HG02973 (cell line): Measurements from ENCODE around the gene BRK1.
"Not testable (repeated sequence)": the region's sequence is repeated elsewhere in the genome, so short reads cannot be mapped to it uniquely, and the experiment has no call there.

Experiments
- ATAC-seq: cut with Tn5 transposase; IDR thresholded peaks from one replicate; pipeline ENCODE4 v1.9.1; 2021; ENCODE audit warnings: moderate library complexity; ENCODE audit not compliant: unreplicated experiment

The BRK1 gene

DNA sequence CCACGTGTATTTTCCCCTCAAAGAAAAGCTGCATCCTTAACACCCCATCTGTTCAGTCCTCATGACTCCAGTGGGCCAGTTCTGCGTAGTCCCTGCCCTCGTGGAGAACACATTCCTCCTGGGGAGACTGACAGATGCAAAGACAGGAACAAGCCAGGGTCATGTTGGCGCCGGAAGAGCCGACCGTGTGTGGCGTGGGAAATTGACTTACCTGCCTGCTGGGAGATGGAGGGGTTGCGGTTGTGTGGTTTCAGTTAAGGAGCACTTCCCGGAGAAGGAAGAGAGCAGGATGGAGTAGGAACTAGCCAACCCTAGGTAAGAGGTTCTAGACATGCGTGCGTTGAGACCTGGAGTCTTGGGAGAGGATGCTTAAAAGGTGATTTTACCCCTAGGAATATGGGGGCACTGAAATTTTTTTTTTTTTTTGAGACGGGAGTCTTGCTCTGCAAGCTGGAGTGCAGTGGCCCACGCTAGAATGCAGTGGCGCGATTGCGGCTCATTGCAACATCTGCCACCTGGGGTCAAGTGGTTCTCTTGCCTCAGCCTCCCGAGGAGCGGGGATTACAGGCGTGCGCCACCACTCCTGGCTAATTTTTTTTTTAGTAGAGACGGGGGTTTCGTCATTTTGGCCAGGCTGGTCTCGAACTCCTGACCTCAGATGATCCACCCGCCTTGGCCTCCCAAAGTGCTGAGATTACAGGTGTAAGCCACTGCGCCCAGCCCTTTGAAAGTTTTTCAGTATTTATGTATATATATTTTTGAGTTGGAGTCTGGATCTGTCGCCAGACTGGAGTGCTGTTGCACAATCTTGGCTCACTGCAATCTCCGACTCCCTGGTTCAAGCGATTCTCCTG lies 27.5 kb downstream of the BRK1 start:
- ATAC-seq: no peak

DNA sequence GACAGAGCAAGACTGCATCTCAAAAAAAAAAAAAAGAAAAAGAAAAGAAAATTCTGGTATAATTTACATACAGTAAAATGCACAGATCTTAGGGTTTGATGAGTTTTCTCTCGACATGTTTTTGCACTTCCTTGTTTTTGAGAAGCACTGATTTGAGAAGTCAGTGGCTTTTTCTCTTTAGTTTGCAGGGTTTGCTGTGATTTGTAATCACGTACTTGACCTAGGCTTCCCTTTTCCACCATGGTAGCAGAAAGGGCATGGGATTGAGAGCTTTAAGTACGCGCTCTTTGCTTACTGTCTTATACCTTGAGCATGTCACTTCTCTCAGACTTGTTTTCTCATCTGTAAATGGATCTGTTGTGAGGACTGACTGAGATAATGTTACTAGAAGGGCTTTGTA lies 30.2 kb downstream of the BRK1 start:
- ATAC-seq: no peak

DNA sequence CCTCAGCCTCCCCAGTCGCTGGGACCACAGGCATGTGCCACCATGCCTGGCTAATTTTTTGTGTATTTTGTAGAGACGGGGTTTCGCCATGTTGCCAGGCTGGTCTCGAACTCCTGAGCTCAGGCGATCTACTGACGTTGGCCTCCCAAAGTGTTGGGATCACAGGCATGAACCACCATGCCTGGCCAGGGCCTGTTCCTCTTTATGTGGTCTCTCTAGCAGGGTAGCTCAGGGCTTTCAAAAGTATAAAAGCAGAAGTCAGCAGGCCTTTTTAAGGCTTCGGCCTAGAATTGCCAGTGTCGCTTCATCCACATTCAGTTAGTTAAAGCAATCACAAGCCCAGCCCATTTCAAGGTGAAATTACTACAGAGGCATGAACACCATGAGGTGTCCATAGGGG lies 33.8 kb downstream of the BRK1 start:
- ATAC-seq: no peak

DNA sequence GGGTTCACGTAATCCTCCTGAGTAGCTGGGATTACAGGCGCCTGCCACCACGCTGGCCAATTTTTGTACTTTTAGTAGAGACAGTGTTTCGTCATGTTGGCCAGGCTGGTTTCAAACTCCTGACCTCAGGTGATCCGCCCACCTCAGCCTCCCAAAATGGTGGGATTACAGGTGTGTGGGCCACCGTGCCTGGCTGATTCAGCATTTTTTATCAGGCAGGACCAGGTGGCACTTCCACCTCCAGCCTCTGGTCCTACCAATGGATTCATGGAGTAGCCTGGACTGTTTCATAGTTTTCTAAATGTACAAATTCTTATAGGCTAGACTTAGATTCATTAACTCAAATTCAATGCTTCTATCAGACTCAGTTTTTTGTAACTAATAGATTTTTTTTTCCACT lies 35.5 kb downstream of the BRK1 start:
- no peak for ATAC-seq

DNA sequence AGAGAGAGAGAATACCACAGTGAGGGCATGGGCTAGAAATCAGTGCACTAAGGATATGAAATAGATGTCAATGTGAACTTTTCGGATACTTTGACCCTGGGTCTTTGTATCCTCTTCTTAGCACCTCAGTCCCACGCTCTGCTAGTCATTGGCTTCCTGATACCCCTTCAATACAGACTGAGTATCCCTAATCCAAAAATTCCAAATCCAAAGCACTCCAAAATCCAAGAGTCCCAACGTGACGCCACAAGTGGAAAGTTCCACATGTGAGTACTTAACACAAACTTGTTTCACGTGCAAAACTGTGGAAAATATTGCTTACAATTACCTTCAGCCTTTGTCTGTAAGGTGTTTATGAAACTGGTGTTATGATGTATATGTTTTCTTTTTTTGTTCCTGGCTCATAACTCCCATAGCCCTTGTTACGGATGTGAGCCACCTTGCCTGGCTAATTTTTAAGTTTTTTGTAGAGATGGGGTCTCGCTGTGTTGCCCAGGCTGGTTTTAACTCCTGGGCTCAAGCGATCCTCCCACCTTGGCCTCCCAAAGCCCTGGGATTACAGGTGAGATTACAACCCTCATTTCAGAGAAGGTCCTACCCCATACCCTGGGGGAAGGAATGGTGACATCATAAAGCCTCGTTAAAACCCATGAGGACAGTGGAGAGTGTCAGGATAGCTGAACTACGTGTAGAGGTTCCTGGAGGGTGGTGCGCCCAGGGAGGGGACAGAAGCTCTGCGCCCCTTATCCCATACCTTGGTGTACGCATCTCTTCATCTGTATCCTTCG lies 39.1 kb downstream of the BRK1 start:
- no peak for ATAC-seq

DNA sequence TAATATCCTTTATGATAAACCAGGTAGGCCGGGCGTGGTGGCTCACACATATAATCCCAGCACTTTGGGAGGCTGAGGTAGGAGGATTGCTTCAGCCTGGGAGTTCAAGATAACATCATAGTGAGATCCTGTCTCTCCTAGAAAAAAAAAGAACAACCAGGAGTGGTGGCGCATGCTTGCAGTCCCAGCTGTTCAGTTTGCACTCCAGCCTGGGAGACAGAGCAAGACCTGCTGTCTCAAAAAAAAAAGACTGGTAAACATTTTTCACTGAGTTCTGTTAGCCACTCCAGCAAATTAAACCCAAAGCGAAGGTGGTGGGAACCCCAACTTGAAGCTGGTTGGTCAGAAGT lies 39.6 kb downstream of the BRK1 start:
- ATAC-seq: no peak

DNA sequence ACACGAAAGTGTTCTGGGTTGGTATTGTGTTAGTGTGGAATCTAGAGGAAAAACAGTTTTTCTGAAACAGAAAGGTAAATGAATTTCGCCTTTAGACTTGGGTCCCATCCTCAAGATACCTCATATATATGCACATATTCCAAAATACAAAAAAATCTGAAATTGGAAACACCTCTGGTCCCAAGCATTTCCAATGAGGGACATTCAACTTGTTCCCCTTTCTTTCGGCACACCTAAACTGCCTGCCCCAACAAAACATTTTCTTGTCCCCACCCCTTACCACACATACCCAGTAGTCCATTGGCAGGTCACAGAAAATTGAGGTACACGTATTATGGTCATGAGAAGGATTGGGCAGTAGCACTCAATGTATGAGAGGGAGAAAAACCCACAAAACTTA lies 40.2 kb downstream of the BRK1 start:
- ATAC-seq: no peak

DNA sequence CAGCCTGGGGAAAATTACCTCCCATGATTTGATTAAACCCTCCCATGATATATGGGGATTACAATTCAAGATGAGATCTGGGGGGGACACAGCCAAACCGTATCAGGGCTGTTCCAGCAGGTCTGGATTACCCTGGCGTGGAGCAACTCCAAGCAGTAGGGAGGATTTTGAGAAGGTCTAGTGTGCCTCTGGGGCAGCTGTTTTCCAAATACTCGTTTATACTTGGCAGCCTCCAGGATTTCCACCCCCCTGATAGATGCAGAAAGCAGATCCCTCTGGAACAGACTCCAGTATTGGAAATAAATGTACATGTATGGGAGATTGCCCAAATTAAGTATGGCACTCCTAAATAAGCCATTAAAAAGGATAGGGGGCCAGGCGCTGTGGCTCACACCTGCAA lies 41.6 kb downstream of the BRK1 start:
- ATAC-seq: no peak

DNA sequence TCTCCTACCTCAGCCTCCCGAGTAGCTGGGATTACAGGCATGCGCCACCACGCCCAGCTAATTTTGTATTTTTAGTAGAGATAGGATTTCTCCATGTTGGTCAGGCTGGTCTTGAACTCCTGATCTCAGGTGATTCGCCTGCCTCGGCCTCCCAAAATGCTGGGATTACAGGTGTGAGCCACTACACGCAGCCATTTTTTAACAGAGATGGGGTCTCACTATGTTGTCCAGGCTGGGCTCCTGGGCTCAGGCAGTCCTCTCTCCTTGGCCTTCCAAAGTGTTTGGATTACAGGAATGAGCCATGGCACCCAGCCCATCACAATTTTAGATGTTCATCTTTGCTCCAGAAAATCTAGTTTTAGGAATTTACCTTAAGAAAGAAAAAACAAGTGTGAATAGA lies 43.1 kb downstream of the BRK1 start:
- ATAC-seq: not testable (repeated sequence)

DNA sequence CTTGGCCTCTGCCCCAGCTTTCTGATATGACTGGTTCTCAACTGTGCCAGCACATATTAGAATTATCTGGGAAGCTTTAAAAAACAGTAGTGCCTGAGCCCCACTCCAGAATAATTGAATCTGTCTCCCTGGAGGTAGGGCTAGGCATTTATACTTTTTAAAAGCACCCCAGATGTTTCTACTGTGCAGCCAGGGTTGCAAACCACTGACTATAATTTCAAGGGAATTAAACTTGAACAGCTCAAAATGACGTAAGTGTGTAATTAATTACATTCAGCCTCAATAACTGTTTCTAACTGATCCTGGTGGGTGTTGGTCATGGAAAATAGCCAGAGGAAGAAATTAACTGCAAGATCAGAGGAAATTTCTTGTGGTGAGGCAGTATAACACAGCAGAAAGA lies 44.9 kb downstream of the BRK1 start:
- no peak for ATAC-seq

DNA sequence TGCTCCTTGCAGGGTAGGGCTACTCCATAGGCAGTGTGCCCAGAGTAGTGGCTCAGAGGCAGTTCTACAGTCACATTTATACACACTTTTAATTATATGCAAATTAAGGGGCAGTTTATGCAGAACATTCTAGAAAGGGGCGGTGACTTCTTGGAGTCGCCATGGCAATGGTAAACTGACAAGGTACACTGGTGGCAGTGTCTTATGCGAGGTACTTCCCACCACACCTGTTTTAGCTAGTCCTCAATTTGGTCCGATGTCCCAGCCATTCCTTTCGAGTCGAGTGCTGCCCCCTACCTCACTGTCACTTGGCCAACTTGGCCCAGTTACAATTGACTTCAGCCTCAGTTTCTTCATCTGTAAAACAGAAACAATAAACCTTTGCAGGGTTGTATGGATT lies 45.5 kb downstream of the BRK1 start:
- ATAC-seq: no peak

DNA sequence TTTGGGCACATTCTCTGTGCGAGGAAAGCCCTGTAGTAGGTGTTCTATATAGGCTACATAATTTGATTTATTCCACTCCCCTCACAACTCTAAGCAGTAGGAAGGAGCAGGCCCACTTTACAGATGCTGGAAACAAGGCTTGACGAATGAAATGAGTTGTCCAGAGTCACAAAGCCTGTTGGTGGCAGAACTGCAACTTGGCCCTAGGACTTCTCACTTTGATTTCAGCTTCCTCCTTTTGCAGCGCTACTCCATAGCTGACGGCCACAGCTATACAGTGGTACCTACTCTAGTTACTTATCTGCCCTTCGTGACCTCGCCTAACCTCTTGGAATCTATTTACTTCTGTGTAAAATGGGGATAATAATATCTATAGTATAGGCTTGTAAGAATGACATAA lies 46.7 kb downstream of the BRK1 start:
- no peak for ATAC-seq

DNA sequence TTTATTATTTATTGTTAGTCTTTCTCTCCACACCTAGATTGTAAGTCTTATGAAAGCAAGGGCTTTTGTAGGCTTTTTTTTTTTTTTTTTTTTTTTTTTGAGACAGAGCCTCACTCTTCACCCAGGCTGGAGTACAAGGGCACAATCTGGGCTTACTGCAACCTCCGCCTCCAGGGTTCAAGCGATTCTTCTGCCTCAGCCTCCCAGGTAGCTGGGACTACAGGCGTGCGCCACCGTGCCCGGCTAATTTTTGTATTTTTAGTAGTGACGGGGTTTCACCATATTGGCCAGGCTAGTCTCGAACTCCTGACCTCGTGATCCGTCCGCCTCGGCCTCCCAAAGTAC lies 48.7 kb downstream of the BRK1 start:
- ATAC-seq: not testable (repeated sequence)

DNA sequence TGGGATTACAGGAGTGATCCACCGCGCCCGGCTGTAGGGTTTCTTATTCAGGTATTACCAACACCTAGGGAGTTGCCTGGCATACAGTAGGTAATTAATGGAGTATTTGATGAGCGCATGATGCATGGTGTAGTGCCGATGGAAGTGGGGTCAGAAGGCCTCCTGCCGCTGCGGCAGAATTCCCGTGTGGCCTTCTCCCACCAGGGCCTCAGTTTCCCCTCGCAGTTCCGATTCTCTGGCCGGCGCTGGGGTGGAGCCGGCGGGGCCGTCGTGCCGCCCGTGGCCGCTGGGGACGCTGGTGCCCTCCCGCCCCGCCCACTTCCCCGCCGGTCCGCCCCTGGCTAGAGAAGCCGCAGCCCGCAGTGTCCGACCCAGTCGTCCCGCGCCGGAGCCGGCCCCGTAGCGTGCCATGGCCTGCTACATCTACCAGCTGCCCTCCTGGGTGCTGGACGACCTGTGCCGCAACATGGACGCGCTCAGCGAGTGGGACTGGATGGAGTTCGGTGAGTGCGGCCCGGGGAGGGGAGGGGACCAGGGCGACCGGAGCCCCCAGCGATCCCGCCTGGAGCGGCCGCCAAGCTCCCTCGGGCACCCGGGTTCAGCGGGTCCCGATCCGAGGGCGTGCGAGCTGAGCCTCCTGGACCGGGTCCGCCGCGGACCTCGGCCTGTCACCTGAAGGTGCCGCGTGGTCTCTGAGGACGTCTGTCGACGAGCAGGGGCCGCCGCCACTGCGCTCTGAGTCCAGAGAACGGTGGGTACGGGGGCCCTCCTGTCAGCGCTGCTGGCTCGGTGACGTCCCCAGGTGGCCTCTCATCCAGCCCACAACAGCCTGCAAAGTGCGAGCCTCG lies 49.3 kb downstream of the BRK1 start, which contains the start of gene IRAK2:
IRAK2 (plus strand) TSS at position 374 of the 848 bp plus-strand sequence; CDS start at position 410, 36 bp downstream.
- ATAC-seq: peak; percentile 78

DNA sequence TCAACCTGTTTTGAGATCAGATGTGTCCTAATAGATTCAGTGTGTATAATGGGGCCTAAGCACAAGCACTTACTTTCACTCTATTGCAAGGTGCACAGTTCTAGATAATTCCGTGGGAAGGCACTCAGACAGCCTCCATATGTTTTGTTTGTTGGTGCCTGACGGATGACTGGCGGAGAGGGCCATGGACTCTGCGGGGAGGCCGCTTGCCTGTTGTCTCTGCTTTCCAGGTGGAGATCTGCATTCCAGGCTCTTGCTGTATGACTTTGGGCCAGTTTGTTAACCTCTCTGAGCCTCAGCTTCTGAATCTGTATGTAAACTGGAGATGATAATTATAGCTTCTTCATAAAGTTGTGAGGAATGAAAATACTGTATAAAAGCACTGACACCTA lies 50.7 kb downstream of the BRK1 start:
- no peak for ATAC-seq

DNA sequence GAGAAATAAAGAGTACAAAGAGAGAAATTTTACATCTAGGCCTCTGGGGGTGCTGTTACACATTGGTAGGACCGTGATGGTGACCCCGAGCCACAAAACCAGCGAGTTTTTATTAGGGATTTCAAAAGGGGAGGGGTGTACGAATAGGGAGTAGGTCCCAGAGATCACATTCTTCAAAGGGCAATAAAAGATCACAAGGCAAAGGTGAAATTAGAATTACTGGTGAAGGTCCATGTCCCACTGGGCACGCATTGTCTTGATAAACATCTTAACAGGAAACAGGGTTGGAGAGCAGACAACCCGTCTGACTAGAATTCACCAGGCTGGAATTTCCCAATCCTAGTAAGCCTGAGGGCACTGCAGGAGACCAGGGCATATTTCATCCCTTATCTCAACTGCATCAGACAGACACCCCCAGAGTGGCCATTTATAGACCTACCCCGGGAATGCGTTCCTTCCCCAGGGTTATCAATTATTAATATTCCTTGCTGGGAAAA lies 53.6 kb downstream of the BRK1 start:
- no peak for ATAC-seq

DNA sequence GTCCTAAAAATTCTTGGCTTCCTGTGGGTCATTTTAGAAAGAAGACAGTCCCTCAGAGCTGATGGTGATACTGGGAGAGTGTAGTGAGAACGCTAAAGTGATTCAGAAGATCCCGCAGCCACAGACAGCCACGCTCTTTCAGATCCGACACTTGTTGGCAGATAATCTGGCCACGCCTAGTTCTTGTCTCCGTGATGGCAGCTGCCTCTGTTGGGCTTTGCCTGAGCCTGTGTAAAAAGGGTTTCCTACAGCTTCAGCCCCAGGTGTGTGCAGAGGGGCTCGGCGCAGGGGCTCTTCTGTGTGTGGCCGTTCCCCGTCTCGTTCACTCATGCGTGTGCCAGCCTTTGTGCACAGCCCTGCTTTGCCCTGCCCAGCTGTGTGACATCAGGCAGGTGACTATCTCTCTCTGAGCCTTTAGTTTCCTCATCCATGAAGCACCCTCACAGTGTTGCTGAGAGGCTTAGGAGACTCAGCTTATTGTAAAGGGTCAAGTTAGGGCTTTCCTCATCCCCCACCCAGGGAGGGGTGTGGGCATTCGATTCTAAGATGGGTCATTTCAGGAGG lies 55.5 kb downstream of the BRK1 start:
- ATAC-seq: no peak

DNA sequence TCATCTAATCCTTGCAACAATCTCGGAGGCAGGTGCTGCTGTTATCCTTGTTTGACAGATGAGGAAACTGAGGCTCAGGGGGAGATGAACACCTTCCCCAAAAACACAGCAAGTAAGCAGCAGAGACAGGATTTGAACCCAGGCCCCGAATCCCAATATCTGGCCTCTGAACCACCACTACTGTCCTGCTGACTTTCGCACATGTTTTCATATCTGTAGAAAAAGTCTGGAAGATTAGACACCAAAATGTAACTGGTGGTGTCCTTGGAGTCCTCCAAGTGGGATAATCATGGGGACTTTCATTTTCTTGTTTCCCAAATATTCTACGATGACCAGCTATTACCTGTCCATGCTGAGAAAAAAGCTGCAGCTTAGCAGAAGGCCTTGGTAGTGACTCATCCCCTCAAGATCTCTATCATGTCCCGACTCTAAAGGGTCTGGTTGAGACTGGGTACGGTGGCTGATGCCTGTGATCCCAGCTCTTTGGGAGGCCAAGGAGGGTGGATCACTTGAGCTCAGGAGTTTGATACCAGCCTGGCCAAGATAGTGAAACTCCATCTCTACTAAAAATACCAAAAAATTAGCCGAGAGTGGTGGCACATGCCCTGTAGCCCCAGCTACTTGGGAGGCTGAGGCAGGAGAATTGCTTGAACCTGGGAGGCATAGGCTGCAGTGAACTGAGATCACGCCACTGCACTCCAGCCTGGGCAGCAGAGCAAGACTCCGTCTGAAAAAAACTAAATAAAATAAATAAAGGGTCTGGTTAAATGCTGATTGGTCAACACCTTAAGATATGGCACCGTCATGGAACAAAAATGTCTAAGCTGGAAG lies 57.8 kb downstream of the BRK1 start:
- ATAC-seq: no peak

DNA sequence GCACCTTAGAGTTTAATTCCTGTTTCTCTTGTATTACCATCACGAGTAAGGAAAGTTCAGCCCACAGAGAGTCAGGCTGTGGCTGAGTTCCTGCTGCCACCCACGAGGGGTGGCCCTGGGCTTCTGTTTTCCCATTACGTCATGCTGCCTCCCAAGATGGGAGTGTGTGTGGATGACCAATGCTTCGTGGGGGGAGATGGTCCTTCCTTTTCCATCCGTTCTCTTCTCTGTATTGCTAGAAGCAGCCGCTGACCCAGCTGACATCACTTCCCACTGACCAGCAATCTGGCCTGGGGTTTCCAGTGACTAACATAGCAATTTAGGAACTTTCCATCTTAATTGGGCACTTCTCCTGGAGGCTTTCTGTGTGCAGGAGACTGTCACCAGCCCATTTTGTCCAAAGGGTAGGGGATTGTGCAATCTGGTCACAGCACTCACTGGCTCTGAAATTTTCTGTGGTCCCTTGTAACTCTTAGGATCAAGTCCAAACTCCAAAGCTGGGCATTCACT lies 58.5 kb downstream of the BRK1 start:
- ATAC-seq: no peak

DNA sequence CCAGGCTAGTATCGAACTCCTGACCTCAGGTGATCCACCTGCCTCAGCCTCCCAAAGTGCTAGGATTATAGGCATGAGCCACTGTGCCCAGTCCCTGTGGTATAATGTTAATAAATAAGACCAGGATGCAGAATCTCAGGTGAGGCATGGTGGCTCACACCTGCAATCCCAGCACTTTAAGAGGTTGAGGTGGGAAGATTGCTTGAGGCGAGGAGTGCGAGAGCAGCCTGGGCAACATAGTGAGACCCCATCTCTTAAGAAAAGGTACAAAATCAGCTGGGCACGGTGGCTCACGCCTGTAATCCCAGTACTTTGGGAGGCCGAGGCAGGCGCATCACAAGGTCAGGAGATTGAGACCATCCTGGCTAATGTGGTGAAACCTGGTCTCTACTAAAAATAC lies 59.9 kb downstream of the BRK1 start:
- not testable (repeated sequence) for ATAC-seq
